Glomerular endothelial cell (primary cell): ENCODE measurements around the gene PAK4. TPM values are rescaled to one million over a fixed set of nuclear protein-coding genes. Genes with fewer than 3 reads are reported as not detected.

ENCODE experiments used
- total RNA-seq: library from RNA; depleted of rRNA; stranded (reverse); fragments of >200 nt; gene quantifications from 2 replicates; pipeline ENCODE4 v1.2.3, GENCODE V29; 2015

PAK4 gene
- total RNA-seq, 1 donor from 2014 or later = 36.6 TPM

Other genes with a start within 250 kb of the PAK4 start
- gene RINL, start 247.5 kb upstream of the PAK4 start, total RNA-seq = 3.3 and 5.8 TPM in 2 replicates
- 96.2 and 101 TPM in 2 replicates for gene SIRT2, start 226.2 kb upstream of the PAK4 start, total RNA-seq
- 19.5 and 36.9 TPM in 2 replicates for gene NFKBIB, start 225.8 kb upstream of the PAK4 start, total RNA-seq
- gene CCER2, start 213.6 kb upstream of the PAK4 start, total RNA-seq = not detected in 2 replicates
- gene SARS2, start 195.0 kb upstream of the PAK4 start, total RNA-seq = 21.8 and 26.6 TPM in 2 replicates
- gene MRPS12, start 194.8 kb upstream of the PAK4 start, total RNA-seq = 36.3 and 43.4 TPM in 2 replicates
- 12.2 and 23.1 TPM in 2 replicates for gene FBXO17, start 150.0 kb upstream of the PAK4 start, total RNA-seq
- gene FBXO27, start 93.2 kb upstream of the PAK4 start, total RNA-seq = 6.0 and 15.0 TPM in 2 replicates
- not detected in 2 replicates for gene ACP7, start 41.4 kb upstream of the PAK4 start, total RNA-seq
- gene NCCRP1, start 71.2 kb downstream of the PAK4 start, total RNA-seq = not detected in 2 replicates
- gene SYCN, start 78.5 kb downstream of the PAK4 start, total RNA-seq = not detected in 2 replicates
- gene IFNL3, start 119.2 kb downstream of the PAK4 start, total RNA-seq = not detected in 2 replicates
- not detected in 2 replicates for gene IFNL4, start 123.1 kb downstream of the PAK4 start, total RNA-seq
- not detected in 2 replicates for gene IFNL2, start 142.6 kb downstream of the PAK4 start, total RNA-seq
- gene IFNL1, start 170.6 kb downstream of the PAK4 start, total RNA-seq = not detected in 2 replicates
- gene LRFN1, start 195.1 kb downstream of the PAK4 start, total RNA-seq = 0.34 and 1.2 TPM in 2 replicates
- gene GMFG, start 210.3 kb downstream of the PAK4 start, total RNA-seq = 92.9 and 104 TPM in 2 replicates
- gene SAMD4B, start 216.6 kb downstream of the PAK4 start, total RNA-seq = 61.2 and 89.1 TPM in 2 replicates